Calu3 (cell line): ENCODE data around the gene GALNT15. TPM values are rescaled to one million over a fixed set of nuclear protein-coding genes. Genes with fewer than 3 reads are reported as not detected.

Experiments
- BruUV-seq: library from RNA; stranded (reverse); fragments of 400-500 nt; replicated peaks from 2 replicates; lab custom pipeline; 2021; lab: Mats Ljungman, UMichigan
- CTCF ChIA-PET: fragments of 300-600 bp; sonication (Branson Sonifier 250); formaldehyde crosslinking; loops from one replicate; lab custom pipeline; 2022; ENCODE audit warnings: antibody characterized with exemption; lab: Charles Lee
- DNase-seq: peaks from one replicate; pipeline ENCODE4 v3.0.0; 2022
- H3K27ac Mint-ChIP-seq: one replicate; pipeline ENCODE4 v1.8.0; 2022; ENCODE audit warnings: mixed read lengths; ENCODE audit not compliant: unreplicated experiment
- H3K27me3 Mint-ChIP-seq: one replicate; pipeline ENCODE4 v1.8.0; 2022; ENCODE audit warnings: mixed read lengths; ENCODE audit not compliant: unreplicated experiment
- H3K36me3 Mint-ChIP-seq: one replicate; pipeline ENCODE4 v1.8.0; 2022; ENCODE audit warnings: mild to moderate bottlenecking, moderate library complexity, mixed read lengths; ENCODE audit not compliant: insufficient read depth, unreplicated experiment
- H3K4me1 Mint-ChIP-seq: one replicate; pipeline ENCODE4 v1.8.0; 2022; ENCODE audit warnings: mild to moderate bottlenecking, low read depth, mixed read lengths; ENCODE audit not compliant: unreplicated experiment
- H3K4me3 Mint-ChIP-seq: one replicate; pipeline ENCODE4 v1.8.0; 2022; ENCODE audit warnings: mild to moderate bottlenecking, low read depth, moderate library complexity, mixed read lengths; ENCODE audit not compliant: unreplicated experiment
- H3K9me3 Mint-ChIP-seq: one replicate; pipeline ENCODE4 v1.8.0; 2022; ENCODE audit warnings: low read depth, mixed read lengths; ENCODE audit not compliant: unreplicated experiment
- CTCF ChIP-seq: fragments of 200-600 bp; IDR thresholded peaks from one replicate; pipeline ENCODE4 v1.8.0; 2022; ENCODE audit warnings: antibody characterized with exemption; ENCODE audit not compliant: unreplicated experiment
- intact Hi-C: fragments of 100-400 bp; cut with micrococcal nuclease; formaldehyde crosslinking; loops from one replicate; pipeline ENCODE4 v1.10.0; 2022; ENCODE audit not compliant: unreplicated experiment
- total RNA-seq: library from RNA; stranded (reverse); gene quantifications from 2 replicates; pipeline ENCODE4 v1.2.3, GENCODE V29; 2022

Gene GALNT15
- total RNA-seq, 1 experiment from 2014 or later, result not detected

GRCh38 chr3:16251316-16252085 is 77.0 kb downstream of the GALNT15 start:
- Mint-ChIP-seq H3K9me3 (no peaks in the 10 kb centered on the region), H3K27ac (no peak overlapping the region), H3K27me3 (peaks cover 14% of the 10 kb centered on the region), H3K4me3 (no peak overlapping the region), H3K36me3 (peaks cover 6% of the 10 kb centered on the region), H3K4me1 (peaks cover 26% of the 10 kb centered on the region)
- intact Hi-C loops, result no loop called here
- CTCF ChIA-PET, result no interaction called here
- no peak for TF ChIP-seq CTCF
- BruUV-seq, result no TSS peak
- DNase-seq, result no peak

- Mint-ChIP-seq H3K27me3 (peaks cover 14% of the 10 kb centered on the region), H3K36me3 (peaks cover 6% of the 10 kb centered on the region), H3K4me1 (peaks cover 21% of the 10 kb centered on the region), H3K4me3 (no peak overlapping the region), H3K27ac (no peak overlapping the region), H3K9me3 (no peaks in the 10 kb centered on the region)
- DNase-seq, result no peak
- no TSS peak for BruUV-seq
- CTCF ChIA-PET, result interaction anchor here (0.5 to 1.0 kb wide), 2 partner anchors 184 to 203 kb away, joined by 3 read pairs; no protein-coding TSS in a partner anchor
- no peak for TF ChIP-seq CTCF
- intact Hi-C loops, result no loop called here
Measured at GRCh38 chr3:16252243-16252978, 77.9 kb downstream of the GALNT15 start.

- CTCF ChIA-PET, result interaction anchor here (0.5 to 1.0 kb wide), 2 partner anchors 184 to 204 kb away, joined by 3 read pairs; no protein-coding TSS in a partner anchor
- H3K27me3 Mint-ChIP-seq, result peaks cover 8% of the 10 kb centered on the region
- H3K36me3 Mint-ChIP-seq, result peaks cover 4% of the 10 kb centered on the region
- no peak for TF ChIP-seq CTCF
- no peak for DNase-seq
- H3K4me1 Mint-ChIP-seq, result peaks cover 15% of the 10 kb centered on the region
- no peak overlapping the region for H3K4me3 Mint-ChIP-seq
- BruUV-seq, result no TSS peak
- intact Hi-C loops, result no loop called here
- no peaks in the 10 kb centered on the region for H3K9me3 Mint-ChIP-seq
- no peak overlapping the region for H3K27ac Mint-ChIP-seq
Measured at GRCh38 chr3:16252988-16253387, 78.5 kb downstream of the GALNT15 start.

DNA sequence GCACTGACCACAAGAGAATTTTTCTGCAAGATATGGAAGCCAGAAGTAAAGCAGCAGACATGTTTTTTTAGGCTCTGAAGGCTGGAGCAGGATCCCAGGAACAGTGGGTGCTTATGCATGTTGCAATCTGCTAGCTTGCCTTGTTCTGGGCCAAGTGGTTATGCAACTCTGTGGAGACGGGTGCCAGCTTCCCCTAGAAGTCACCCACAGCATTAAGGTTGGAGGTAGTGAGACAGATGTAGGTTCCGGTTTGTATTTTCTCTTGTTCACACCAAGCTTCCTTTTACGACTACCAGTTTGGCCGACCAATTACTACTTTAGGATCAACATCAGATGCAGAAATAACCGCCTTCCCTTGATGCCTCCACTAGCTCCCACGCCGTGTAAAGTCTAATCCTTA is 79.1 kb downstream of the GALNT15 start:
- no peak for TF ChIP-seq CTCF
- Mint-ChIP-seq H3K36me3 (no peaks in the 10 kb centered on the region), H3K9me3 (no peaks in the 10 kb centered on the region), H3K4me1 (peaks cover 11% of the 10 kb centered on the region), H3K27me3 (peaks cover 2% of the 10 kb centered on the region), H3K4me3 (no peak overlapping the region), H3K27ac (no peak overlapping the region)
- BruUV-seq, result no TSS peak
- no peak for DNase-seq
- CTCF ChIA-PET, result no interaction called here
- intact Hi-C loops, result no loop called here
